PC-3 (cell line): ENCODE measurements around the gene PCSK5. TPM values are rescaled to one million over a fixed set of nuclear protein-coding genes. Genes with fewer than 3 reads are reported as not detected.

Source experiments
- ATAC-seq: fragments of 200-7000 bp; cut with Tn5 transposase; 2 replicates; pipeline ENCODE4 v1.9.1; 2020; ENCODE audit warnings: mild to moderate bottlenecking, moderate library complexity
- BruUV-seq: library from RNA; stranded (reverse); fragments of 400-500 nt; replicated peaks from 2 replicates; lab custom pipeline; 2021; lab: Mats Ljungman, UMichigan
- CTCF ChIA-PET: fragments of 300-600 bp; sonication (Branson Sonifier 250); formaldehyde crosslinking; loops from one replicate; lab custom pipeline; 2022; ENCODE audit warnings: antibody characterized with exemption; lab: Charles Lee
- POLR2A ChIA-PET: fragments of 300-600 bp; sonication (Branson Sonifier 250); formaldehyde crosslinking; loops from one replicate; lab custom pipeline; 2022; ENCODE audit warnings: antibody characterized with exemption; ENCODE audit not compliant: unreplicated experiment; lab: Charles Lee
- DNase-seq: peaks from one replicate; pipeline ENCODE4 v3.0.0-alpha.2; 2015
- H2AFZ ChIP-seq: fragments of 300-600 bp; sonication (generic); 2 replicates; pipeline ENCODE4 v1.6.0; 2016; ENCODE audit warnings: antibody characterized with exemption, low read length
- H3F3A ChIP-seq: fragments of 300-600 bp; sonication (generic); one replicate; pipeline ENCODE4 v1.6.0; 2017; ENCODE audit warnings: antibody characterized with exemption, low read length, control low read depth, mild to moderate bottlenecking; ENCODE audit not compliant: unreplicated experiment
- H3K27ac ChIP-seq: fragments of 300-600 bp; sonication (generic); 2 replicates; pipeline ENCODE4 v1.5.1; 2016; ENCODE audit warnings: mild to moderate bottlenecking, low read length
- H3K27me3 ChIP-seq: fragments of 300-600 bp; sonication (generic); 2 replicates; pipeline ENCODE4 v1.6.1; 2016; ENCODE audit warnings: low read length, mixed read lengths
- H3K36me3 ChIP-seq: fragments of 300-600 bp; sonication (generic); 2 replicates; pipeline ENCODE4 v1.6.1; 2016; ENCODE audit warnings: low read depth, mixed run types, low read length, mixed read lengths
- H3K4me1 ChIP-seq: fragments of 300-600 bp; sonication (generic); 2 replicates; pipeline ENCODE4 v1.5.1; 2016; ENCODE audit warnings: low read length; ENCODE audit not compliant: insufficient read depth
- H3K4me2 ChIP-seq: fragments of 300-600 bp; sonication (generic); 2 replicates; pipeline ENCODE4 v1.6.0; 2016; ENCODE audit warnings: low read length
- H3K4me3 ChIP-seq: fragments of 300-600 bp; sonication (generic); 2 replicates; pipeline ENCODE4 v1.5.1; 2016; ENCODE audit warnings: mild to moderate bottlenecking, low read length, mixed read lengths
- H3K79me2 ChIP-seq: fragments of 300-600 bp; sonication (generic); 2 replicates; pipeline ENCODE4 v1.6.1; 2017; ENCODE audit warnings: low read length, mixed read lengths
- H3K9ac ChIP-seq: fragments of 300-600 bp; sonication (generic); 2 replicates; pipeline ENCODE4 v1.6.0; 2016; ENCODE audit warnings: mild to moderate bottlenecking, low read length
- H3K9me2 ChIP-seq: fragments of 300-600 bp; sonication (generic); replicated peaks from 2 replicates; pipeline ENCODE4 v1.6.1; 2016; ENCODE audit warnings: mixed run types, low read length, mixed read lengths
- H3K9me3 ChIP-seq: fragments of 300-600 bp; sonication (generic); 2 replicates; pipeline ENCODE4 v1.6.1; 2016; ENCODE audit warnings: low read length, mixed read lengths
- H4K20me1 ChIP-seq: fragments of 300-600 bp; sonication (generic); 2 replicates; pipeline ENCODE4 v1.6.1; 2016; ENCODE audit warnings: low read length, mixed read lengths
- CTCF ChIP-seq: fragments of 300-600 bp; sonication (generic); conservative IDR thresholded peaks from 2 replicates; pipeline ENCODE4 v1.5.1; 2017; ENCODE audit warnings: antibody characterized with exemption, low read depth, mild to moderate bottlenecking, low read length
- EZH2 ChIP-seq: fragments of 300-600 bp; sonication (generic); IDR thresholded peaks from one replicate; pipeline ENCODE4 v1.6.1; 2017; ENCODE audit warnings: antibody characterized with exemption, mild to moderate bottlenecking, low read length; ENCODE audit not compliant: unreplicated experiment
- EZH2phosphoT487 ChIP-seq: fragments of 300-600 bp; sonication (generic); IDR thresholded peaks from 2 replicates; pipeline ENCODE4 v1.6.1; 2018; ENCODE audit warnings: mild to moderate bottlenecking, antibody characterized with exemption, low read length, borderline replicate concordance
- intact Hi-C: fragments of 100-400 bp; cut with micrococcal nuclease; formaldehyde crosslinking; loops from 2 replicates; pipeline ENCODE4 v1.9.0; 2023
- total RNA-seq: library from RNA; depleted of rRNA; stranded (reverse); fragments of >200 nt; gene quantifications from 2 replicates; pipeline ENCODE4 v1.2.3, GENCODE V29; 2014

The PCSK5 gene
- total RNA-seq, 1 experiment from 2014 or later, result not detected

- Histone ChIP-seq H3K4me3 (no peak overlapping the region), H3K4me2 (no peak overlapping the region), H3K79me2 (no peaks in the 10 kb centered on the region), H3K27me3 (no peaks in the 10 kb centered on the region), H3K4me1 (no peaks in the 10 kb centered on the region), H3K9me3 (no peaks in the 10 kb centered on the region), H3K9ac (no peak overlapping the region), H4K20me1 (no peaks in the 10 kb centered on the region), H3F3A (no peaks in the 10 kb centered on the region), H3K36me3 (no peaks in the 10 kb centered on the region), H3K9me2 (no peaks in the 10 kb centered on the region), H3K27ac (no peak overlapping the region), H2AFZ (no peak overlapping the region)
- BruUV-seq, result no TSS peak
- no peak for DNase-seq
- POLR2A ChIA-PET, result no interaction called here
- CTCF ChIA-PET, result no interaction called here
- intact Hi-C loops, result no loop called here
- ATAC-seq, result no peak
- no peak for TF ChIP-seq CTCF
- no peak for TF ChIP-seq EZH2phosphoT487
- TF ChIP-seq EZH2, result no peak
These were observed 147.2 kb downstream of the PCSK5 start for GRCh38 chr9:76037587-76038225.

- Histone ChIP-seq H3K27ac (no peak overlapping the region), H3F3A (no peaks in the 10 kb centered on the region), H3K9me2 (no peaks in the 10 kb centered on the region), H3K9me3 (no peaks in the 10 kb centered on the region), H3K4me3 (no peak overlapping the region), H3K4me2 (no peak overlapping the region), H3K79me2 (no peaks in the 10 kb centered on the region), H3K9ac (no peak overlapping the region), H4K20me1 (no peaks in the 10 kb centered on the region), H3K4me1 (no peaks in the 10 kb centered on the region), H3K36me3 (no peaks in the 10 kb centered on the region), H3K27me3 (no peaks in the 10 kb centered on the region), H2AFZ (no peak overlapping the region)
- ATAC-seq (no peak), DNase-seq (no peak)
- TF ChIP-seq EZH2, result no peak
- no peak for TF ChIP-seq EZH2phosphoT487
- TF ChIP-seq CTCF, result no peak
- CTCF ChIA-PET, result no interaction called here
- BruUV-seq, result no TSS peak
- POLR2A ChIA-PET, result no interaction called here
- intact Hi-C loops, result no loop called here
These were observed 148.0 kb downstream of the PCSK5 start for GRCh38 chr9:76038431-76038830.

- no peak for ATAC-seq
These were observed 153.9 kb downstream of the PCSK5 start for GRCh38 chr9:76044266-76044819.

More at GRCh38 chr9:76044266-76044819, 153.9 kb downstream of the PCSK5 start:
- ChIA-PET POLR2A (no interaction called here), CTCF (no interaction called here)
- no peaks in the 10 kb centered on the region for H3K9me2 ChIP-seq
- H3K27ac ChIP-seq, result no peak overlapping the region
- DNase-seq, result no peak
- H3F3A ChIP-seq, result no peaks in the 10 kb centered on the region
- H3K4me2 ChIP-seq, result no peak overlapping the region
- no peak overlapping the region for H2AFZ ChIP-seq
- no peaks in the 10 kb centered on the region for H3K27me3 ChIP-seq
- intact Hi-C loops, result no loop called here
- no TSS peak for BruUV-seq
- no peak overlapping the region for H3K4me3 ChIP-seq
- no peaks in the 10 kb centered on the region for H3K9me3 ChIP-seq
- no peaks in the 10 kb centered on the region for H3K79me2 ChIP-seq
- H3K9ac ChIP-seq, result no peak overlapping the region
- no peak for TF ChIP-seq EZH2phosphoT487
- TF ChIP-seq EZH2, result no peak
- TF ChIP-seq CTCF, result no peak
- H3K36me3 ChIP-seq, result no peaks in the 10 kb centered on the region
- no peaks in the 10 kb centered on the region for H4K20me1 ChIP-seq
- H3K4me1 ChIP-seq, result no peaks in the 10 kb centered on the region
